Lung (tissue), 12 donors: ENCODE measurements around the gene PHLPP1. TPM values are rescaled to one million over a fixed set of nuclear protein-coding genes. Genes with fewer than 3 reads are reported as not detected.

ENCODE experiments used
- ATAC-seq: fragments of 200-7000 bp; cut with Tn5 transposase; one replicate; pipeline ENCODE4 v1.9.1; 2020; ENCODE audit warnings: moderate number of reproducible peaks; ENCODE audit not compliant: insufficient read depth, low FRiP score
- DNase-seq, 3 donors: peaks; one replicate each; pipeline ENCODE4 v3.0.0-alpha.2; 2013 to 2017
- H3K27ac ChIP-seq, 2 donors: one replicate each; pipeline ENCODE4 v1.5.1; 2013; ENCODE audit warnings: mild to moderate bottlenecking in 2 of 2, moderate library complexity in 2 of 2, control low read depth in 1 of 2, inconsistent platforms in 1 of 2, low read depth in 1 of 2, low read length in 1 of 2
- H3K27me3 ChIP-seq, 3 donors: one replicate each; pipeline ENCODE4 v1.5.1; 2013; ENCODE audit warnings: low read length in 2 of 3; ENCODE audit not compliant: control insufficient read depth in 3 of 3, insufficient read depth in 3 of 3
- H3K36me3 ChIP-seq, 4 donors: one replicate each; pipeline ENCODE4 v1.5.1; 2013; ENCODE audit warnings: low read length in 4 of 4, mild to moderate bottlenecking in 1 of 4, moderate library complexity in 1 of 4; ENCODE audit not compliant: control insufficient read depth in 4 of 4, insufficient read depth in 4 of 4
- H3K4me1 ChIP-seq, 5 donors: one replicate each; pipeline ENCODE4 v1.5.1; 2013; ENCODE audit warnings: low read length in 5 of 5, mild to moderate bottlenecking in 2 of 5, moderate library complexity in 1 of 5; ENCODE audit not compliant: control insufficient read depth in 5 of 5, insufficient read depth in 5 of 5
- H3K4me3 ChIP-seq: one replicate; pipeline ENCODE4 v1.5.1; 2013; ENCODE audit warnings: mild to moderate bottlenecking, control low read depth, moderate library complexity
- H3K9ac ChIP-seq, 2 donors: one replicate each; pipeline ENCODE4 v1.5.1; 2013; ENCODE audit warnings: low read length in 2 of 2, control low read depth in 1 of 2; ENCODE audit not compliant: insufficient read depth in 1 of 2
- H3K9me3 ChIP-seq, 4 donors: one replicate each; pipeline ENCODE4 v1.5.1; 2013; ENCODE audit warnings: low read length in 3 of 4, mild to moderate bottlenecking in 1 of 4, moderate library complexity in 1 of 4; ENCODE audit not compliant: control insufficient read depth in 4 of 4, insufficient read depth in 3 of 4
- CTCF ChIP-seq: IDR thresholded peaks from 2 replicates; pipeline ENCODE4 v1.5.1; 2012; ENCODE audit warnings: mild to moderate bottlenecking; ENCODE audit errors: control extremely low read depth, extremely low read depth
- WGBS, 2 donors: extraction: QIAGEN DNeasy Blood & Tissue Kit; methylation state at CpG; one replicate each; pipeline ENCODE4 v1.1.7; 2013; 5-methylcytosine and 5-hydroxymethylcytosine counted together
- polyA plus RNA-seq, 2 donors: library from polyadenylated mRNA; stranded (reverse); fragments of 200-250 nt; gene quantifications; one replicate each; pipeline ENCODE4 v1.2.1, GENCODE V29; 2013
- total RNA-seq, 2 donors: library from RNA; depleted of rRNA in 1 of 2; stranded (reverse); fragments of >200 nt in 1 of 2; gene quantifications; one replicate each; pipeline ENCODE4 v1.2.1, GENCODE V29; 2014 to 2021
- donor health status: control.
- donor health status: control.
- donor health status: Bipolar disorder and iron deficiency.
- donor health status: healthy.
- donor health status: DM: yes; HTN: yes; CAD: no.

PHLPP1 gene
- total and polyA plus RNA-seq, 4 donors, result 2.3 to 29.2 (median 7.9) TPM

- ATAC-seq (no peak), DNase-seq (no peak)
- H3K27me3 ChIP-seq, result no peaks in the 10 kb centered on the region
- TF ChIP-seq CTCF, result no peak
- H3K9ac ChIP-seq, result no peak overlapping the region
- 86 to 97% methylated on average over 8 of the region's 8 CpGs for WGBS, 2 donors
- no peaks in the 10 kb centered on the region for H3K9me3 ChIP-seq
- peaks cover 0 to 5% (median 0%) of the 10 kb centered on the region in 5 donors for H3K4me1 ChIP-seq
- H3K27ac ChIP-seq, result no peak overlapping the region
- no peak overlapping the region for H3K4me3 ChIP-seq
- no peaks in the 10 kb centered on the region for H3K36me3 ChIP-seq
Measured at GRCh38 chr18:63000839-63001238, 285.5 kb downstream of the PHLPP1 start.

GRCh38 chr18:63001861-63002260 is 286.5 kb downstream of the PHLPP1 start:
- ATAC-seq (no peak), DNase-seq (no peak)
- TF ChIP-seq CTCF, result no peak
- Histone ChIP-seq H3K27me3 (no peaks in the 10 kb centered on the region), H3K36me3 (no peaks in the 10 kb centered on the region), H3K9ac (no peak overlapping the region), H3K27ac (no peak overlapping the region), H3K4me3 (no peak overlapping the region), H3K9me3 (no peaks in the 10 kb centered on the region), H3K4me1 (peaks cover 0 to 5% (median 0%) of the 10 kb centered on the region in 5 donors)
- 96 to 99% methylated on average over 5 of the region's 5 CpGs for WGBS, 2 donors

DNA sequence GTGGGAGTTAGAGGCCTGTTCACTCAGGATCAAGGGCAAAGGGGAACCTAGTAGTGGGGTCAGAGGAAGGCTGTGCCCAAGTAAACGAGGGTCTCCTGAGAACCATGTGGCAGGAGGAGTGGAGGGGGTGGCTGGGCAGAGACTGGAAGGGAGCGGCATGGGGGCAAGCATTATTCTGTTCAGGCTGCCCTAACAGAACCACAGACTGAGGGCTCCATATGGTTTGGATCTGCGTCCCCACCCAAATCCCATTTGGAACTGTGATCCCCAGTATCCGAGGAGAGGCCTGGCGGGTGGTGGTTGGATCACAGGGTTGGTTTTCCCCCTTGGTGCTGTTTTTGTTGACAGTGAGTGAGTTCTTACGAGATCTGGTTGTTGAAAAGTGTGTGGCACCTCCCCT is 287.0 kb downstream of the PHLPP1 start:
- WGBS, 2 donors, result 91 to 93% methylated on average over 6 of the region's 6 CpGs
- H3K27ac ChIP-seq, result no peak overlapping the region
- peaks cover 0 to 5% (median 0%) of the 10 kb centered on the region in 5 donors for H3K4me1 ChIP-seq
- no peaks in the 10 kb centered on the region for H3K27me3 ChIP-seq
- no peaks in the 10 kb centered on the region for H3K36me3 ChIP-seq
- ATAC-seq, result no peak
- H3K9me3 ChIP-seq, result no peaks in the 10 kb centered on the region
- no peak overlapping the region for H3K4me3 ChIP-seq
- no peak for TF ChIP-seq CTCF
- H3K9ac ChIP-seq, result no peak overlapping the region
- DNase-seq, result no peak

DNA sequence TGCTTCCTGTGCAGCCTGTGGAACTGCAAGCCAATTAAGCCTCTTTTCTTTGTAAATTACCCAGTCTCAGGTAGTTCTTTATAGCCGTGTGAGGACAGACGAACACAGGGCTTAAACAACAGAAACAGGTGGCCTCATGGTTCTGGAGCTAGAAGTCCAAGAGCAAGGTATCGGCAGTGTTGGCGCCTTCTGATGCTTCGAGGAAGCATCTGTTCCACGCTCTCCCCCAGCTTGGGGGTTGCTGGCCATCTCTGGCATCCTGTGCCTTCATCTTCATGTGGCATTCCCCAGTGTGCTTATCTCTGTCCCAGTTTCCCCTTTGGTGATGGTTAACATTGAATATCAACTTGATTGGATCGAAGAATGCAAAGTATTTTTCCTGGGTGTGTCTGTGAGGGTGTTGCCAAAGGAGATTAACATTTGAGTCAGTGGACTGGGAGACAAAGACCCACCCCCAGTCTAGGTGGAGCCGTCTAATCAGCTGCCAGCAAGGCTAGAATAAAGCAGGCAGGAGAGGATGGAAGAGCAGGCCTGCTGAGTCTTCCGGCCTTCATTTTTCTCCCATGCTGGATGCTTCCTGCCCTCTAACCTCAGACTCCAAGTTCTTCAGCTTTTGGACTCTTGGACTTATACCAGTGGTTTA is 287.6 kb downstream of the PHLPP1 start:
- Histone ChIP-seq H3K4me1 (peaks cover 0 to 5% (median 0%) of the 10 kb centered on the region in 5 donors), H3K9me3 (no peaks in the 10 kb centered on the region), H3K36me3 (no peaks in the 10 kb centered on the region), H3K27ac (no peak overlapping the region), H3K27me3 (no peaks in the 10 kb centered on the region), H3K9ac (no peak overlapping the region), H3K4me3 (no peak overlapping the region)
- ATAC-seq (no peak), DNase-seq (no peak)
- TF ChIP-seq CTCF, result no peak
- WGBS, 2 donors, result 81 to 90% methylated on average over 9 of the region's 9 CpGs
